ENCODE data around the gene SIMC1. TPM values are rescaled to one million over a fixed set of nuclear protein-coding genes. Genes with fewer than 3 reads are reported as not detected.

The SIMC1 gene
- total and polyA plus RNA-seq, 8 donors, result 6.1 to 58.3 (median 15.9) TPM

- TF ChIP-seq POLR2AphosphoS5 (IDR thresholded peaks at IDR 0.05), result no peak
- no peak for TF ChIP-seq EP300 (IDR thresholded peaks at IDR 0.05)
- TF ChIP-seq CTCF (IDR thresholded peaks at IDR 0.05), result no peak
- TF ChIP-seq POLR2A (IDR thresholded peaks at IDR 0.05), result no peak
- Histone ChIP-seq H3K4me3 (no peak overlapping the region), H3K9me3 (no peaks in the 10 kb centered on the region), H3K36me3 (peaks cover 22 to 55% (median 50%) of the 10 kb centered on the region in 4 donors), H3K4me1 (peaks cover 16 to 31% (median 29%) of the 10 kb centered on the region in 4 donors), H3K27me3 (no peaks in the 10 kb centered on the region), H3K27ac (no peak overlapping the region)
- DNase-seq, result no peak
- WGBS, 5 donors, result 87 to 92% (median 91%) methylated on average over 12 of the region's 12 CpGs
- intact Hi-C loops (cut with DNase I; ENCODE audit: low total_unique reads), result no loop called here
Measured at GRCh38 chr5:176384991-176385390, 146.8 kb downstream of the SIMC1 start.

- peaks cover 16 to 36% (median 33%) of the 10 kb centered on the region in 4 donors for H3K4me1 ChIP-seq
- H3K27me3 ChIP-seq, result no peaks in the 10 kb centered on the region
- intact Hi-C loops (cut with DNase I; ENCODE audit: low total_unique reads), result no loop called here
- peaks cover 29 to 66% (median 53%) of the 10 kb centered on the region in 4 donors for H3K36me3 ChIP-seq
- TF ChIP-seq CTCF (IDR thresholded peaks at IDR 0.05), result no peak
- TF ChIP-seq POLR2AphosphoS5 (IDR thresholded peaks at IDR 0.05), result no peak
- no peak for TF ChIP-seq POLR2A (IDR thresholded peaks at IDR 0.05)
- TF ChIP-seq EP300 (IDR thresholded peaks at IDR 0.05), result no peak
- WGBS, 5 donors, result 54 to 100% (median 82%) methylated on average over 1 of the region's 1 CpG
- no peak overlapping the region for H3K4me3 ChIP-seq
- DNase-seq, result no peak
- H3K9me3 ChIP-seq, result no peaks in the 10 kb centered on the region
- no peak overlapping the region for H3K27ac ChIP-seq
Measured at GRCh38 chr5:176386491-176386890, 148.3 kb downstream of the SIMC1 start.

GRCh38 chr5:176387384-176387925 lies 149.2 kb downstream of the SIMC1 start:
- TF ChIP-seq CTCF (IDR thresholded peaks at IDR 0.05) (no peak), EP300 (IDR thresholded peaks at IDR 0.05) (no peak), POLR2A (IDR thresholded peaks at IDR 0.05) (no peak), POLR2AphosphoS5 (IDR thresholded peaks at IDR 0.05) (no peak)
- H3K4me3 ChIP-seq, result peak overlapping the region; percentile 71 to 100 (median 92)
- H3K27ac ChIP-seq, result peak overlapping the region in 3 of 5 donors; percentile 93 to 98 (median 96)
- peaks cover 32 to 66% (median 53%) of the 10 kb centered on the region in 4 donors for H3K36me3 ChIP-seq
- intact Hi-C loops (cut with DNase I; ENCODE audit: low total_unique reads), result no loop called here
- no peaks in the 10 kb centered on the region for H3K27me3 ChIP-seq
- DNase-seq, result no peak
- peaks cover 16 to 36% (median 31%) of the 10 kb centered on the region in 4 donors for H3K4me1 ChIP-seq
- 32 to 37% (median 35%) methylated on average over 8 of the region's 8 CpGs for whole genome bisulfite sequencing, 5 donors
- H3K9me3 ChIP-seq, result no peaks in the 10 kb centered on the region

GRCh38 chr5:176388003-176388443 lies 149.8 kb downstream of the SIMC1 start:
- H3K36me3 ChIP-seq, result peaks cover 35 to 66% (median 53%) of the 10 kb centered on the region in 4 donors
- peak in 1 of 2 donors; percentile 51 for DNase-seq
- TF ChIP-seq POLR2AphosphoS5 (IDR thresholded peaks at IDR 0.05) (no peak), CTCF (IDR thresholded peaks at IDR 0.05) (no peak), EP300 (IDR thresholded peaks at IDR 0.05) (no peak), POLR2A (IDR thresholded peaks at IDR 0.05) (no peak)
- peak overlapping the region; percentile 19 to 98 (median 96) for H3K27ac ChIP-seq
- intact Hi-C loops (cut with DNase I; ENCODE audit: low total_unique reads), result no loop called here
- H3K9me3 ChIP-seq, result no peaks in the 10 kb centered on the region
- peak overlapping the region; percentile 71 to 100 (median 92) for H3K4me3 ChIP-seq
- H3K4me1 ChIP-seq, result peaks cover 16 to 36% (median 31%) of the 10 kb centered on the region in 4 donors
- WGBS, 5 donors, result 0 to 2% (median 0%) methylated on average over 21 to 29 of the region's 29 CpGs
- H3K27me3 ChIP-seq, result no peaks in the 10 kb centered on the region

All from stomach (tissue), 9 donors.